ENCODE data around the gene TMEM234. TPM values are rescaled to one million over a fixed set of nuclear protein-coding genes. Genes with fewer than 3 reads are reported as not detected.

TMEM234 gene
- total and polyA plus RNA-seq, 2 of the 8 experiments (the other 6 are each of a cell fraction or from before 2014, with no cell fraction given): 8.7 to 8.9 TPM

DNA sequence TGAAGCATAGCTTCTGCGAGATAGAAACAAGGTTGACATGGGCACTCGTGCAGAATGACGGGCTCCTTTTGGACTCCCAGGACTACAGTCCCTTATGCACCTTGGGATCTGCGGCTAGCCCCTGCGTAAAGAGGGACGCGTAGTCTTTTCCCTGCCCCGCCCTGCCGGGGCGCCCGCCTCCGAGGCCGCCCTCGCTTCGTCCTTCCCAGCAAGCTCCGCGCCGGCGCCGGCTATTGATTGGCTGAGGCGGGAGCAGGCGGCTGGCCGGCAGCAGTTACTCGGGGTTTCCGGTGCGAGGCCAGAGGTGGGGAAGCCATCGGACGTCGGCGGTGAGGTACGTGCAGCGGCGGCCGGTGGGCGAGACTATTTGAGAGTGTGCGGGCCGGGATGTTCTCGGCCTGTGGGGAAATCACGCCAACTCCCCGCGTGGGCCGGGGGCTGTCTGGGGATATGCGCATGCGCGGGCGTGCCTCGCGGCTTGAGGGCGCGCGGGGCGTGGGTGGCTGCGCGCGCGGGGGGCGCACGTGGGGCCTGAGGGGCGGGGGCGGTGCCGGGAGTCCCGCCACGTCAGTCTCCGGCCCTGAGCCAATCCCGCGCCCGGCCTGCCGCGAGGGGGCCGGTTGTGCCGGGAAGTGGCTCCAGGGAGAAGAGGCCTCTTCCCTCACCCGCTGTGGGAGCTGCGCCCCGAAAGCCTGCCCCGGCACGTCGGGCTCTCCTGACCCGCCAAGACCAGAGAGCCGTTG is 42.5 kb downstream of the TMEM234 start, which contains the start of gene TXLNA (continued):
- TF ChIP-seq, protein P1, sequence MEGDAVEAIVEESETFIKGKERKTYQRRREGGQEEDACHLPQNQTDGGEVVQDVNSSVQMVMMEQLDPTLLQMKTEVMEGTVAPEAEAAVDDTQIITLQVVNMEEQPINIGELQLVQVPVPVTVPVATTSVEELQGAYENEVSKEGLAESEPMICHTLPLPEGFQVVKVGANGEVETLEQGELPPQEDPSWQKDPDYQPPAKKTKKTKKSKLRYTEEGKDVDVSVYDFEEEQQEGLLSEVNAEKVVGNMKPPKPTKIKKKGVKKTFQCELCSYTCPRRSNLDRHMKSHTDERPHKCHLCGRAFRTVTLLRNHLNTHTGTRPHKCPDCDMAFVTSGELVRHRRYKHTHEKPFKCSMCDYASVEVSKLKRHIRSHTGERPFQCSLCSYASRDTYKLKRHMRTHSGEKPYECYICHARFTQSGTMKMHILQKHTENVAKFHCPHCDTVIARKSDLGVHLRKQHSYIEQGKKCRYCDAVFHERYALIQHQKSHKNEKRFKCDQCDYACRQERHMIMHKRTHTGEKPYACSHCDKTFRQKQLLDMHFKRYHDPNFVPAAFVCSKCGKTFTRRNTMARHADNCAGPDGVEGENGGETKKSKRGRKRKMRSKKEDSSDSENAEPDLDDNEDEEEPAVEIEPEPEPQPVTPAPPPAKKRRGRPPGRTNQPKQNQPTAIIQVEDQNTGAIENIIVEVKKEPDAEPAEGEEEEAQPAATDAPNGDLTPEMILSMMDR (IDR thresholded peaks at IDR 0.05; ENCODE audit: control extremely low read depth in 1 of 3, insufficient read depth in 1 of 3, low read depth in 1 of 3, low read length in 3 of 3): no peak
- no peak for TF ChIP-seq BRCA1 (IDR thresholded peaks at IDR 0.05; ENCODE audit: low read depth, low read length)
- peak; percentile 92 for TF ChIP-seq E2F6 (IDR thresholded peaks at IDR 0.05)
- TF ChIP-seq CTBP2 (IDR thresholded peaks at IDR 0.05; ENCODE audit: borderline replicate concordance, insufficient read depth, insufficient read length, low read length): no peak
- TF ChIP-seq PHF8 (conservative IDR thresholded peaks at IDR 0.05; ENCODE audit: low read depth, low read length): peak; percentile 87
- TF ChIP-seq, protein P2, sequence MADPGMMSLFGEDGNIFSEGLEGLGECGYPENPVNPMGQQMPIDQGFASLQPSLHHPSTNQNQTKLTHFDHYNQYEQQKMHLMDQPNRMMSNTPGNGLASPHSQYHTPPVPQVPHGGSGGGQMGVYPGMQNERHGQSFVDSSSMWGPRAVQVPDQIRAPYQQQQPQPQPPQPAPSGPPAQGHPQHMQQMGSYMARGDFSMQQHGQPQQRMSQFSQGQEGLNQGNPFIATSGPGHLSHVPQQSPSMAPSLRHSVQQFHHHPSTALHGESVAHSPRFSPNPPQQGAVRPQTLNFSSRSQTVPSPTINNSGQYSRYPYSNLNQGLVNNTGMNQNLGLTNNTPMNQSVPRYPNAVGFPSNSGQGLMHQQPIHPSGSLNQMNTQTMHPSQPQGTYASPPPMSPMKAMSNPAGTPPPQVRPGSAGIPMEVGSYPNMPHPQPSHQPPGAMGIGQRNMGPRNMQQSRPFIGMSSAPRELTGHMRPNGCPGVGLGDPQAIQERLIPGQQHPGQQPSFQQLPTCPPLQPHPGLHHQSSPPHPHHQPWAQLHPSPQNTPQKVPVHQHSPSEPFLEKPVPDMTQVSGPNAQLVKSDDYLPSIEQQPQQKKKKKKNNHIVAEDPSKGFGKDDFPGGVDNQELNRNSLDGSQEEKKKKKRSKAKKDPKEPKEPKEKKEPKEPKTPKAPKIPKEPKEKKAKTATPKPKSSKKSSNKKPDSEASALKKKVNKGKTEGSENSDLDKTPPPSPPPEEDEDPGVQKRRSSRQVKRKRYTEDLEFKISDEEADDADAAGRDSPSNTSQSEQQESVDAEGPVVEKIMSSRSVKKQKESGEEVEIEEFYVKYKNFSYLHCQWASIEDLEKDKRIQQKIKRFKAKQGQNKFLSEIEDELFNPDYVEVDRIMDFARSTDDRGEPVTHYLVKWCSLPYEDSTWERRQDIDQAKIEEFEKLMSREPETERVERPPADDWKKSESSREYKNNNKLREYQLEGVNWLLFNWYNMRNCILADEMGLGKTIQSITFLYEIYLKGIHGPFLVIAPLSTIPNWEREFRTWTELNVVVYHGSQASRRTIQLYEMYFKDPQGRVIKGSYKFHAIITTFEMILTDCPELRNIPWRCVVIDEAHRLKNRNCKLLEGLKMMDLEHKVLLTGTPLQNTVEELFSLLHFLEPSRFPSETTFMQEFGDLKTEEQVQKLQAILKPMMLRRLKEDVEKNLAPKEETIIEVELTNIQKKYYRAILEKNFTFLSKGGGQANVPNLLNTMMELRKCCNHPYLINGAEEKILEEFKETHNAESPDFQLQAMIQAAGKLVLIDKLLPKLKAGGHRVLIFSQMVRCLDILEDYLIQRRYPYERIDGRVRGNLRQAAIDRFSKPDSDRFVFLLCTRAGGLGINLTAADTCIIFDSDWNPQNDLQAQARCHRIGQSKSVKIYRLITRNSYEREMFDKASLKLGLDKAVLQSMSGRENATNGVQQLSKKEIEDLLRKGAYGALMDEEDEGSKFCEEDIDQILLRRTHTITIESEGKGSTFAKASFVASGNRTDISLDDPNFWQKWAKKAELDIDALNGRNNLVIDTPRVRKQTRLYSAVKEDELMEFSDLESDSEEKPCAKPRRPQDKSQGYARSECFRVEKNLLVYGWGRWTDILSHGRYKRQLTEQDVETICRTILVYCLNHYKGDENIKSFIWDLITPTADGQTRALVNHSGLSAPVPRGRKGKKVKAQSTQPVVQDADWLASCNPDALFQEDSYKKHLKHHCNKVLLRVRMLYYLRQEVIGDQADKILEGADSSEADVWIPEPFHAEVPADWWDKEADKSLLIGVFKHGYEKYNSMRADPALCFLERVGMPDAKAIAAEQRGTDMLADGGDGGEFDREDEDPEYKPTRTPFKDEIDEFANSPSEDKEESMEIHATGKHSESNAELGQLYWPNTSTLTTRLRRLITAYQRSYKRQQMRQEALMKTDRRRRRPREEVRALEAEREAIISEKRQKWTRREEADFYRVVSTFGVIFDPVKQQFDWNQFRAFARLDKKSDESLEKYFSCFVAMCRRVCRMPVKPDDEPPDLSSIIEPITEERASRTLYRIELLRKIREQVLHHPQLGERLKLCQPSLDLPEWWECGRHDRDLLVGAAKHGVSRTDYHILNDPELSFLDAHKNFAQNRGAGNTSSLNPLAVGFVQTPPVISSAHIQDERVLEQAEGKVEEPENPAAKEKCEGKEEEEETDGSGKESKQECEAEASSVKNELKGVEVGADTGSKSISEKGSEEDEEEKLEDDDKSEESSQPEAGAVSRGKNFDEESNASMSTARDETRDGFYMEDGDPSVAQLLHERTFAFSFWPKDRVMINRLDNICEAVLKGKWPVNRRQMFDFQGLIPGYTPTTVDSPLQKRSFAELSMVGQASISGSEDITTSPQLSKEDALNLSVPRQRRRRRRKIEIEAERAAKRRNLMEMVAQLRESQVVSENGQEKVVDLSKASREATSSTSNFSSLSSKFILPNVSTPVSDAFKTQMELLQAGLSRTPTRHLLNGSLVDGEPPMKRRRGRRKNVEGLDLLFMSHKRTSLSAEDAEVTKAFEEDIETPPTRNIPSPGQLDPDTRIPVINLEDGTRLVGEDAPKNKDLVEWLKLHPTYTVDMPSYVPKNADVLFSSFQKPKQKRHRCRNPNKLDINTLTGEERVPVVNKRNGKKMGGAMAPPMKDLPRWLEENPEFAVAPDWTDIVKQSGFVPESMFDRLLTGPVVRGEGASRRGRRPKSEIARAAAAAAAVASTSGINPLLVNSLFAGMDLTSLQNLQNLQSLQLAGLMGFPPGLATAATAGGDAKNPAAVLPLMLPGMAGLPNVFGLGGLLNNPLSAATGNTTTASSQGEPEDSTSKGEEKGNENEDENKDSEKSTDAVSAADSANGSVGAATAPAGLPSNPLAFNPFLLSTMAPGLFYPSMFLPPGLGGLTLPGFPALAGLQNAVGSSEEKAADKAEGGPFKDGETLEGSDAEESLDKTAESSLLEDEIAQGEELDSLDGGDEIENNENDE (IDR thresholded peaks at IDR 0.05; ENCODE audit: insufficient replicate concordance, low read length): no peak

Measured in H1 (cell line).